ENCODE measurements around the gene RASL10B.
"Not testable (repeated sequence)": the region's sequence is repeated elsewhere in the genome, so short reads cannot be mapped to it uniquely, and the experiment has no call there.

RASL10B gene

GRCh38 chr17:35748341-35748841 is 17.0 kb downstream of the RASL10B start:
- in situ Hi-C loops (cut with HindIII; ENCODE audit: low pct_ligation_motif_present, low sequenced_read_pairs) = no loop called here
- H3K27ac ChIP-seq = no peak overlapping the region
- H3K27me3 ChIP-seq (replicated peaks) = peaks cover 27% of the 10 kb centered on the region
- TF ChIP-seq, protein P1, sequence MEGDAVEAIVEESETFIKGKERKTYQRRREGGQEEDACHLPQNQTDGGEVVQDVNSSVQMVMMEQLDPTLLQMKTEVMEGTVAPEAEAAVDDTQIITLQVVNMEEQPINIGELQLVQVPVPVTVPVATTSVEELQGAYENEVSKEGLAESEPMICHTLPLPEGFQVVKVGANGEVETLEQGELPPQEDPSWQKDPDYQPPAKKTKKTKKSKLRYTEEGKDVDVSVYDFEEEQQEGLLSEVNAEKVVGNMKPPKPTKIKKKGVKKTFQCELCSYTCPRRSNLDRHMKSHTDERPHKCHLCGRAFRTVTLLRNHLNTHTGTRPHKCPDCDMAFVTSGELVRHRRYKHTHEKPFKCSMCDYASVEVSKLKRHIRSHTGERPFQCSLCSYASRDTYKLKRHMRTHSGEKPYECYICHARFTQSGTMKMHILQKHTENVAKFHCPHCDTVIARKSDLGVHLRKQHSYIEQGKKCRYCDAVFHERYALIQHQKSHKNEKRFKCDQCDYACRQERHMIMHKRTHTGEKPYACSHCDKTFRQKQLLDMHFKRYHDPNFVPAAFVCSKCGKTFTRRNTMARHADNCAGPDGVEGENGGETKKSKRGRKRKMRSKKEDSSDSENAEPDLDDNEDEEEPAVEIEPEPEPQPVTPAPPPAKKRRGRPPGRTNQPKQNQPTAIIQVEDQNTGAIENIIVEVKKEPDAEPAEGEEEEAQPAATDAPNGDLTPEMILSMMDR (IDR thresholded peaks at IDR 0.05; ENCODE audit: low read depth, low read length, missing control alignments) = no peak
- H3K4me3 ChIP-seq (ENCODE audit: low read depth, low read length) = no peak overlapping the region
- no peak for DNase-seq
- no peaks in the 10 kb centered on the region for H3K36me3 ChIP-seq (replicated peaks)

GRCh38 chr17:35748979-35749378 is 17.5 kb downstream of the RASL10B start:
- no peak for DNase-seq
- Histone ChIP-seq H3K36me3 (replicated peaks) (no peaks in the 10 kb centered on the region), H3K27me3 (replicated peaks) (peaks cover 27% of the 10 kb centered on the region), H3K4me3 (ENCODE audit: low read depth, low read length) (no peak overlapping the region), H3K27ac (no peak overlapping the region)
- TF ChIP-seq, protein P1 (IDR thresholded peaks at IDR 0.05; ENCODE audit: low read depth, low read length, missing control alignments) = no peak
- in situ Hi-C loops (cut with HindIII; ENCODE audit: low pct_ligation_motif_present, low sequenced_read_pairs) = no loop called here

- Histone ChIP-seq H3K36me3 (replicated peaks) (no peaks in the 10 kb centered on the region), H3K27me3 (replicated peaks) (peaks cover 27% of the 10 kb centered on the region), H3K27ac (no peak overlapping the region), H3K4me3 (ENCODE audit: low read depth, low read length) (peak overlapping the region; percentile 15)
- no peak for DNase-seq
- TF ChIP-seq, protein P1 (IDR thresholded peaks at IDR 0.05; ENCODE audit: low read depth, low read length, missing control alignments) = no peak
- in situ Hi-C loops (cut with HindIII; ENCODE audit: low pct_ligation_motif_present, low sequenced_read_pairs) = no loop called here
Measured at GRCh38 chr17:35749560-35750412, 18.3 kb downstream of the RASL10B start.

GRCh38 chr17:35750526-35751395 is 19.3 kb downstream of the RASL10B start:
- in situ Hi-C loops (cut with HindIII; ENCODE audit: low pct_ligation_motif_present, low sequenced_read_pairs) = no loop called here
- peaks cover 27% of the 10 kb centered on the region for H3K27me3 ChIP-seq (replicated peaks)

GRCh38 chr17:35751541-35751940 is 20.1 kb downstream of the RASL10B start:
- peaks cover 27% of the 10 kb centered on the region for H3K27me3 ChIP-seq (replicated peaks)
- H3K4me3 ChIP-seq (ENCODE audit: low read depth, low read length); in situ Hi-C loops (cut with HindIII; ENCODE audit: low pct_ligation_motif_present, low sequenced_read_pairs); H3K27ac ChIP-seq; H3K36me3 ChIP-seq (replicated peaks); DNase-seq: not testable (repeated sequence)

More at GRCh38 chr17:35750526-35751395, 19.3 kb downstream of the RASL10B start:
- Histone ChIP-seq H3K27ac (no peak overlapping the region), H3K36me3 (replicated peaks) (no peaks in the 10 kb centered on the region), H3K4me3 (ENCODE audit: low read depth, low read length) (no peak overlapping the region)
- no peak for DNase-seq
- TF ChIP-seq, protein P1 (IDR thresholded peaks at IDR 0.05; ENCODE audit: low read depth, low read length, missing control alignments) = no peak

DNA sequence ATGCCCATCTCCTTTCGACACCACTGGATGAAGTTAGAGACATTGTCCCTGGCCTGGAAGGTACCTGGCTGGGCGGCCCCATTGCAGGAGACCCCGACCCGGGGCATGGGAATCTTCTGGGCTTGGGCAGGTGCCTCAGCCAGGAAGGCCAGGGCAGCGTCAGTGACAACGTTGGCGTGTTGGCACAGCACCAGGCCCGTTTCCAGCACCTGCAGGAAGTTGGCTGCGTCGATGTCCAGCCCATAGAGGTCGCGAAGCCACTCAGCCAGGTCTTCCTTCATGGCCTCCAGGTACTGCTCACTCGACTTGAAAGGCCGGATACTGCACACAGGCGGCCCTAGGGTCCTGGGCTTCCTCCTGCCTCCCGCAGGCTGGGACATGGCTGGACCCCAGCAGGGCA is 21.0 kb downstream of the RASL10B start:
- no peak overlapping the region for H3K4me3 ChIP-seq (ENCODE audit: low read depth, low read length)
- peaks cover 27% of the 10 kb centered on the region for H3K27me3 ChIP-seq (replicated peaks)
- no peak for DNase-seq
- in situ Hi-C loops (cut with HindIII; ENCODE audit: low pct_ligation_motif_present, low sequenced_read_pairs) = no loop called here
- H3K27ac ChIP-seq = no peak overlapping the region
- H3K36me3 ChIP-seq (replicated peaks) = no peaks in the 10 kb centered on the region
- TF ChIP-seq, protein P1 (IDR thresholded peaks at IDR 0.05; ENCODE audit: low read depth, low read length, missing control alignments) = no peak

All from brain microvascular endothelial cell (primary cell).